Measurements from ENCODE around the gene ACTN4.

DNA sequence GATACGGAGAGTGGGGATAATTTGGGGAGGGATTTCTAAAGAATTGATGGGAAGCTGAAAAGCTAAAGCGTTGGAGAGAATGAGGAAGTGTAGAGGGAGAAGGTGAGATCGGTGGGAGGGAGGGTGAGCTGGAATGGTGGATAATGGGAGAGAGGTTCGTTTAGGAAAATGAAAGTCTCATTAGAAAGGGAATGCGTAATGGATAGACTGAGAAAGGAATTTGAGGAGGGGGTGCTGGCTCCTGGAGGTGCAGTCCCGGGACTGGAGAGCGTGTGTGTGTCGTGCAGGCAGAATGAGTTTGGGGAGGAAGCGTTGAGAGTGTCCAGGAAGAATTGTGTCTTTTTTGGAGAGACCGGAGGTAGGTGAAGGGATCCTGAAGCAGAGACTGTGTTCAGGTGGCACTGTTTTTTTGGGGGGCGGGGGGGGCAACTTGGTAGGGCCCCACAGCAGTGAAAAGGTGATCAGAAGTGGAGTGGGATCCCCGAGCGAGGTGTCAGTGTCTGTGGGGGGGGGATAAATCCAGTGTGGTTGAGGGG is 1.4 kb downstream of the ACTN4 start:
- TF ChIP-seq, protein P1, sequence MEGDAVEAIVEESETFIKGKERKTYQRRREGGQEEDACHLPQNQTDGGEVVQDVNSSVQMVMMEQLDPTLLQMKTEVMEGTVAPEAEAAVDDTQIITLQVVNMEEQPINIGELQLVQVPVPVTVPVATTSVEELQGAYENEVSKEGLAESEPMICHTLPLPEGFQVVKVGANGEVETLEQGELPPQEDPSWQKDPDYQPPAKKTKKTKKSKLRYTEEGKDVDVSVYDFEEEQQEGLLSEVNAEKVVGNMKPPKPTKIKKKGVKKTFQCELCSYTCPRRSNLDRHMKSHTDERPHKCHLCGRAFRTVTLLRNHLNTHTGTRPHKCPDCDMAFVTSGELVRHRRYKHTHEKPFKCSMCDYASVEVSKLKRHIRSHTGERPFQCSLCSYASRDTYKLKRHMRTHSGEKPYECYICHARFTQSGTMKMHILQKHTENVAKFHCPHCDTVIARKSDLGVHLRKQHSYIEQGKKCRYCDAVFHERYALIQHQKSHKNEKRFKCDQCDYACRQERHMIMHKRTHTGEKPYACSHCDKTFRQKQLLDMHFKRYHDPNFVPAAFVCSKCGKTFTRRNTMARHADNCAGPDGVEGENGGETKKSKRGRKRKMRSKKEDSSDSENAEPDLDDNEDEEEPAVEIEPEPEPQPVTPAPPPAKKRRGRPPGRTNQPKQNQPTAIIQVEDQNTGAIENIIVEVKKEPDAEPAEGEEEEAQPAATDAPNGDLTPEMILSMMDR (IDR thresholded peaks at IDR 0.05; ENCODE audit: low read depth, low read length) = no peak
- no peak for TF ChIP-seq EZH2phosphoT487 (IDR thresholded peaks at IDR 0.05; ENCODE audit: low read depth)

All from OCI-LY3 (cell line).